Neural progenitor cell (in vitro differentiated cells): ENCODE results near the gene ADGRD1. TPM values are rescaled to one million over a fixed set of nuclear protein-coding genes. Genes with fewer than 3 reads are reported as not detected.

Source experiments
- DNase-seq: peaks from one replicate; pipeline ENCODE4 v3.0.0-alpha.2; 2016; ENCODE audit warnings: low spot score
- H2AFZ ChIP-seq: fragments of 200-600 bp; sonication (generic); replicated peaks from 2 replicates; pipeline ENCODE4 v1.6.1; 2016; ENCODE audit warnings: antibody characterized with exemption
- H3F3A ChIP-seq: fragments of 200-600 bp; sonication (generic); 2 replicates; pipeline ENCODE4 v1.6.1; 2016; ENCODE audit warnings: antibody characterized with exemption, low read depth
- H3K27ac ChIP-seq: fragments of 200-600 bp; sonication (generic); 2 replicates; pipeline ENCODE4 v1.5.1; 2016; ENCODE audit warnings: mild to moderate bottlenecking
- H3K27me3 ChIP-seq: fragments of 200-600 bp; sonication (generic); 2 replicates; pipeline ENCODE4 v1.6.1; 2016; ENCODE audit warnings: mild to moderate bottlenecking, moderate library complexity
- H3K36me3 ChIP-seq: fragments of 200-600 bp; sonication (generic); 2 replicates; pipeline ENCODE4 v1.5.1; 2016
- H3K4me1 ChIP-seq: fragments of 200-600 bp; sonication (generic); 2 replicates; pipeline ENCODE4 v1.6.1; 2016; ENCODE audit warnings: mixed run types
- H3K4me2 ChIP-seq: fragments of 200-600 bp; sonication (generic); 2 replicates; pipeline ENCODE4 v1.6.1; 2016
- H3K4me3 ChIP-seq: fragments of 200-600 bp; sonication (generic); 2 replicates; pipeline ENCODE4 v1.5.1; 2016
- H3K79me2 ChIP-seq: fragments of 200-600 bp; sonication (generic); 2 replicates; pipeline ENCODE4 v1.6.1; 2016; ENCODE audit warnings: low read depth
- H3K9ac ChIP-seq: fragments of 200-600 bp; sonication (generic); 2 replicates; pipeline ENCODE4 v1.6.1; 2016
- H3K9me3 ChIP-seq: fragments of 200-600 bp; sonication (generic); 2 replicates; pipeline ENCODE4 v1.5.1; 2016; ENCODE audit warnings: low read depth
- H4K20me1 ChIP-seq: fragments of 200-600 bp; sonication (generic); 2 replicates; pipeline ENCODE4 v1.6.1; 2016; ENCODE audit warnings: low read depth
- H3K27ac Mint-ChIP-seq: 3 replicates; pipeline ENCODE4 v1.8.0; 2021; ENCODE audit warnings: mixed read lengths
- H3K27me3 Mint-ChIP-seq: 2 replicates; pipeline ENCODE4 v1.8.0; 2022; ENCODE audit warnings: low read depth, mild to moderate bottlenecking, inconsistent platforms, moderate library complexity, mixed read lengths; ENCODE audit not compliant: insufficient read depth
- H3K36me3 Mint-ChIP-seq: 3 replicates; pipeline ENCODE4 v1.8.0; 2021; ENCODE audit warnings: mixed read lengths
- H3K4me1 Mint-ChIP-seq: 3 replicates; pipeline ENCODE4 v1.8.0; 2021; ENCODE audit warnings: mixed read lengths
- H3K4me3 Mint-ChIP-seq: 3 replicates; pipeline ENCODE4 v1.8.0; 2021; ENCODE audit warnings: mild to moderate bottlenecking, moderate library complexity, mixed read lengths
- H3K9me3 Mint-ChIP-seq: 3 replicates; pipeline ENCODE4 v1.8.0; 2020; ENCODE audit warnings: mixed read lengths
- CTCF ChIP-seq: fragments of 200-600 bp; sonication (generic); IDR thresholded peaks from 2 replicates; pipeline ENCODE4 v1.5.1; 2017; ENCODE audit warnings: antibody characterized with exemption, mild to moderate bottlenecking
- EZH2 ChIP-seq: fragments of 200-600 bp; sonication (generic); IDR thresholded peaks from 2 replicates; pipeline ENCODE4 v1.6.1; 2017; ENCODE audit warnings: antibody characterized with exemption, mild to moderate bottlenecking, moderate library complexity
- EZH2phosphoT487 ChIP-seq: fragments of 200-600 bp; sonication (generic); IDR thresholded peaks from 2 replicates; pipeline ENCODE4 v1.6.1; 2017; ENCODE audit warnings: antibody characterized with exemption
- total RNA-seq: library from RNA; depleted of rRNA; stranded (reverse); fragments of >200 nt; gene quantifications from 2 replicates; pipeline ENCODE4 v1.2.3, GENCODE V29; 2015; ENCODE audit warnings: low replicate concordance

ADGRD1 gene
- total RNA-seq, 1 donor from 2014 or later: not detected

GRCh38 chr12:131044760-131045381 lies 91.2 kb downstream of the ADGRD1 start:
- Histone ChIP-seq H3K9ac (no peak overlapping the region), H3F3A (no peaks in the 10 kb centered on the region), H4K20me1 (no peaks in the 10 kb centered on the region), H3K27me3 (no peaks in the 10 kb centered on the region), H3K27ac (no peak overlapping the region), H3K4me2 (no peak overlapping the region), H3K9me3 (no peaks in the 10 kb centered on the region), H3K36me3 (no peaks in the 10 kb centered on the region), H3K4me3 (no peak overlapping the region), H3K79me2 (no peaks in the 10 kb centered on the region), H2AFZ (no peak overlapping the region), H3K4me1 (no peaks in the 10 kb centered on the region)
- Mint-ChIP-seq H3K4me1 (peaks cover 21% of the 10 kb centered on the region), H3K9me3 (peaks cover 2% of the 10 kb centered on the region), H3K36me3 (no peaks in the 10 kb centered on the region), H3K4me3 (no peak overlapping the region), H3K27ac (no peak overlapping the region), H3K27me3 (peaks cover 17% of the 10 kb centered on the region)
- DNase-seq: no peak
- TF ChIP-seq CTCF: no peak
- no peak for TF ChIP-seq EZH2phosphoT487
- no peak for TF ChIP-seq EZH2

GRCh38 chr12:131045705-131046460 lies 92.2 kb downstream of the ADGRD1 start:
- no peaks in the 10 kb centered on the region for H3K27me3 ChIP-seq
- H3K27ac ChIP-seq: no peak overlapping the region
- no peak for DNase-seq
- H4K20me1 ChIP-seq: no peaks in the 10 kb centered on the region
- H3K79me2 ChIP-seq: no peaks in the 10 kb centered on the region
- peaks cover 2% of the 10 kb centered on the region for H3K9me3 Mint-ChIP-seq
- no peak overlapping the region for H2AFZ ChIP-seq
- H3K4me1 Mint-ChIP-seq: peaks cover 21% of the 10 kb centered on the region
- H3K4me1 ChIP-seq: no peaks in the 10 kb centered on the region
- no peak overlapping the region for H3K4me3 Mint-ChIP-seq
- H3K27ac Mint-ChIP-seq: no peak overlapping the region
- H3K36me3 ChIP-seq: no peaks in the 10 kb centered on the region
- H3K9me3 ChIP-seq: no peaks in the 10 kb centered on the region
- no peak overlapping the region for H3K4me2 ChIP-seq
- H3F3A ChIP-seq: no peaks in the 10 kb centered on the region
- peaks cover 16% of the 10 kb centered on the region for H3K27me3 Mint-ChIP-seq
- H3K36me3 Mint-ChIP-seq: no peaks in the 10 kb centered on the region
- no peak overlapping the region for H3K4me3 ChIP-seq
- H3K9ac ChIP-seq: no peak overlapping the region
- TF ChIP-seq EZH2phosphoT487 (no peak), EZH2 (no peak), CTCF (no peak)

- Histone ChIP-seq H3K4me2 (no peak overlapping the region), H3K27ac (no peak overlapping the region), H3K4me3 (no peak overlapping the region), H3F3A (no peaks in the 10 kb centered on the region), H3K9ac (no peak overlapping the region), H3K79me2 (no peaks in the 10 kb centered on the region), H4K20me1 (no peaks in the 10 kb centered on the region), H3K27me3 (no peaks in the 10 kb centered on the region), H2AFZ (no peak overlapping the region), H3K9me3 (no peaks in the 10 kb centered on the region), H3K4me1 (no peaks in the 10 kb centered on the region), H3K36me3 (no peaks in the 10 kb centered on the region)
- H3K36me3 Mint-ChIP-seq: no peaks in the 10 kb centered on the region
- H3K4me3 Mint-ChIP-seq: no peak overlapping the region
- H3K27me3 Mint-ChIP-seq: peaks cover 16% of the 10 kb centered on the region
- no peak for TF ChIP-seq EZH2phosphoT487
- TF ChIP-seq EZH2: no peak
- TF ChIP-seq CTCF: no peak
- no peak overlapping the region for H3K27ac Mint-ChIP-seq
- peaks cover 2% of the 10 kb centered on the region for H3K9me3 Mint-ChIP-seq
- no peak for DNase-seq
- H3K4me1 Mint-ChIP-seq: peaks cover 21% of the 10 kb centered on the region
Observed at GRCh38 chr12:131046813-131047788, 93.4 kb downstream of the ADGRD1 start.
